RWPE2 (cell line): Measurements from ENCODE around the gene AHNAK.
A peak's percentile ranks its signal among the peaks of the same experiment; 100 is the strongest.

Experiments
- ATAC-seq: fragments of 200-7000 bp; cut with Tn5 transposase; 3 replicates; pipeline ENCODE4 v1.9.1; 2021; ENCODE audit warnings: low read depth
- DNase-seq: peaks from one replicate; pipeline ENCODE4 v3.0.0-alpha.2; 2020; ENCODE audit warnings: low spot score
- H3K27ac ChIP-seq: fragments of 450-650 bp; 2 replicates; pipeline ENCODE4 v1.5.1; 2017; ENCODE audit warnings: mild to moderate bottlenecking; ENCODE audit not compliant: poor library complexity, severe bottlenecking
- H3K27me3 ChIP-seq: fragments of 250-450 bp; sonication (Bioruptor Pico); 2 replicates; pipeline ENCODE4 v1.5.1; 2021; ENCODE audit warnings: mild to moderate bottlenecking, moderate library complexity; ENCODE audit not compliant: insufficient read depth, poor library complexity, severe bottlenecking
- H3K36me3 ChIP-seq: fragments of 250-450 bp; sonication (Bioruptor Pico); 2 replicates; pipeline ENCODE4 v1.5.1; 2020; ENCODE audit warnings: low read depth, mild to moderate bottlenecking, moderate library complexity
- H3K4me1 ChIP-seq: fragments of 250-450 bp; sonication (Bioruptor Pico); 2 replicates; pipeline ENCODE4 v1.5.1; 2021; ENCODE audit warnings: mild to moderate bottlenecking, moderate library complexity; ENCODE audit not compliant: insufficient read depth, poor library complexity, severe bottlenecking
- H3K4me3 ChIP-seq: fragments of 250-450 bp; sonication (Bioruptor Pico); 2 replicates; pipeline ENCODE4 v1.5.1; 2021; ENCODE audit warnings: mild to moderate bottlenecking, moderate library complexity; ENCODE audit not compliant: severe bottlenecking
- H3K9me3 ChIP-seq: fragments of 250-450 bp; sonication (Bioruptor Pico); 2 replicates; pipeline ENCODE4 v1.5.1; 2021; ENCODE audit warnings: mild to moderate bottlenecking, moderate library complexity; ENCODE audit not compliant: severe bottlenecking
- TF ChIP-seq, protein P1 (sequence below): fragments of 450-650 bp; IDR thresholded peaks from one replicate; pipeline ENCODE4 v1.5.1; 2017; ENCODE audit warnings: mild to moderate bottlenecking, moderate library complexity; ENCODE audit not compliant: poor library complexity, severe bottlenecking

AHNAK gene

DNA sequence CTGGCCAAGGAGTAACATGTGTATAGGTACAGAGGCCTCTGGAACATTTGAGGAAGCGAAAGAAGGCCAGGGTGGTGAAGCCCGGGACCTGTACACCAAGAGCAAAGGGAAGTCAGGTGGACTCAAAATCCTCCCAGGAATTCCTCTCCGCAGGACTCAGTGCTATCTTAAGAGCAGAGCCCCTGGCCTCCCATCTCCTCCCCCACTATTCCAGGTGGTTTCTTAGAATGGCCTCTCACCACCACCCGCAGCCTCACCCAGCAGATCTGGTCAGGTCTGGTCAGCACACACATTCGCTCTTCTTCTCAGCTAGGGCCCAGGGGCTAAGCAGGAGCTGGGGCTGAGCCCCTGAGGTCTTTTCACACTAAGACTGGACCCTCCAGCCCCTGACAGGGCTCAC, 68.7 kb downstream of the AHNAK start:
- Histone ChIP-seq H3K27me3 (no peaks in the 10 kb centered on the region), H3K4me3 (no peak overlapping the region), H3K4me1 (peaks cover 2% of the 10 kb centered on the region), H3K27ac (no peak overlapping the region), H3K9me3 (no peaks in the 10 kb centered on the region), H3K36me3 (no peaks in the 10 kb centered on the region)
- TF ChIP-seq, protein P1, sequence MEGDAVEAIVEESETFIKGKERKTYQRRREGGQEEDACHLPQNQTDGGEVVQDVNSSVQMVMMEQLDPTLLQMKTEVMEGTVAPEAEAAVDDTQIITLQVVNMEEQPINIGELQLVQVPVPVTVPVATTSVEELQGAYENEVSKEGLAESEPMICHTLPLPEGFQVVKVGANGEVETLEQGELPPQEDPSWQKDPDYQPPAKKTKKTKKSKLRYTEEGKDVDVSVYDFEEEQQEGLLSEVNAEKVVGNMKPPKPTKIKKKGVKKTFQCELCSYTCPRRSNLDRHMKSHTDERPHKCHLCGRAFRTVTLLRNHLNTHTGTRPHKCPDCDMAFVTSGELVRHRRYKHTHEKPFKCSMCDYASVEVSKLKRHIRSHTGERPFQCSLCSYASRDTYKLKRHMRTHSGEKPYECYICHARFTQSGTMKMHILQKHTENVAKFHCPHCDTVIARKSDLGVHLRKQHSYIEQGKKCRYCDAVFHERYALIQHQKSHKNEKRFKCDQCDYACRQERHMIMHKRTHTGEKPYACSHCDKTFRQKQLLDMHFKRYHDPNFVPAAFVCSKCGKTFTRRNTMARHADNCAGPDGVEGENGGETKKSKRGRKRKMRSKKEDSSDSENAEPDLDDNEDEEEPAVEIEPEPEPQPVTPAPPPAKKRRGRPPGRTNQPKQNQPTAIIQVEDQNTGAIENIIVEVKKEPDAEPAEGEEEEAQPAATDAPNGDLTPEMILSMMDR, result no peak
- no peak for DNase-seq
- ATAC-seq, result no peak

DNA sequence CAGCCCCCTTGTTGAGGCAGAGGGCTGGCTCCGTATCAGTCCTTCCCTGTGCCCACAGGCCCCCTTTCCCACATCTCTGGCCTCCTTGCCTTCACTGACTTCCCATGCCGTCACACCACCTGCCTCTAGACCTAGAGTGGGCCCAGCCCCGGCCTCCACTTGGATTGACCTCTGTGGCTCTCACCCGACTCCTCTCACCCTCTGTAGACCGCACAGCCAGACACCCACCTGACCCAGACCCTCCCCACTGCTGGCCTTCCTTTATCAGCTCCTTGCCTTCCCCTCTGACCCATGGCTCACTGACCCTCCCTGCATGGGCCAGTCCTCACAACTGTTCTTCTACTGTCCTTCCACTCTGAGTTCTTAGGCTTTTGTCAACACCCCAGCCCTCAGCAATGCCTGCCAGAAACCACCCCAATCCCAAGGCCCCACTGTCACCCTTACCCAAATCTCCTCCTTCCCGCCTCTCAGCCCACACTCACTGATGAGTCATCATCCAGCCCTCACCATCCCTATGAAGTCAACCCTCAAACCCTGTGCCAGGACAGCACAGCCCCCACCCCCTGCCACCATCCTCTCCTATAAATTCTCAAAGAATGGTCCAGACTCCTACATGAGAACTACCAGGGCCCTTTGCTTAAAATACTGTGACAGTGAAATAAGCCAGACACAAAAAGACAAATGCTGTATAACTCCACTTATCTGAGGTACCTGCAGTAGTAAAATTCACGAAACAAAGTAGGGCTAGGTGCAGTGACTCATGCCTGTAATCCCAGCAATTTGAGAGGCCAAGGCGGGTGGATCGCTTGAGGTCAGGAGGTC, 74.3 kb downstream of the AHNAK start:
- peak; percentile 84 for ATAC-seq
- H3K36me3 ChIP-seq, result no peaks in the 10 kb centered on the region
- H3K9me3 ChIP-seq, result no peaks in the 10 kb centered on the region
- peak overlapping the region; percentile 50 for H3K27ac ChIP-seq
- peaks cover 10% of the 10 kb centered on the region for H3K4me1 ChIP-seq
- no peak for DNase-seq
- TF ChIP-seq, protein P1, result no peak
- no peak overlapping the region for H3K4me3 ChIP-seq
- H3K27me3 ChIP-seq, result no peaks in the 10 kb centered on the region

DNA sequence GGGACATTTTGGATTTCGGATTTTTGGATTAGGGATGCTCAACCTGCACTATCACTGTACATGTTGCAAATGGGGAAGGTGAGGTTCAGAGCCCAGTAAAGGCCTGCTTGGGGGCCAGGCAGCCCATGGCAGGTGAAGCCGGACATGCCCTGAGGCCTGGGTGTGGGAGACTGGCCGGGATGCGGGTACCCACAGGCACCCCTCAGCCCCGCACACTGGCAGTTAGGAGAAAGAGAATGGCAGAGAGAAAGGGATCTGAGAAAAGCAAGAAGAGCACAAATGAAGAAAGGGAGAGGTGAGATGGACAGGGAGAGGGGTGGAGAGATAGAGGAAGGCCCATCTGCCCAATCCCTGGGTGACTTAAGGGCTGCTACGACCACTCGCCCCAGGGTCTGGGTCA, 75.0 kb downstream of the AHNAK start:
- Histone ChIP-seq H3K4me1 (peaks cover 10% of the 10 kb centered on the region), H3K4me3 (no peak overlapping the region), H3K27me3 (no peaks in the 10 kb centered on the region), H3K36me3 (no peaks in the 10 kb centered on the region), H3K27ac (peak overlapping the region; percentile 50), H3K9me3 (no peaks in the 10 kb centered on the region)
- TF ChIP-seq, protein P1, result no peak
- ATAC-seq, result no peak
- DNase-seq, result no peak

DNA sequence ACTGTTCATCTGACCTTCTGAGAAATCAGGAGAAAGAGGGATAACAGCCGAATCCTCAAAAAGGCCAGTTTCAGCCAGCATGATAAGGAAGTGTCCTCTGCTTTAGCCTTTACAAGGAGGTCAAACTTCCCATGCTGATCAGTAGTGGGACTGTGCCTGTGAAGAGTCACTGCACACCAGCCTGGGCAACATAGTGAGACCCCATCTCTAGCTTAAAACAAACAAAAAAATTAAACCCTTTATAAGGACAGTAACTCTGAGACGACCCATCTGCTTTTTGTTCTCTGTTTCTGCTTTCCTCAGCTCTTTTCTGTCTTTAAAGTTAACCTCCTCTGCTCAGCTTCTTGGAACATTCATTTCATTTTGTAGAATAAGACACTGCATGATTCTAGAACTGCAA, 78.0 kb downstream of the AHNAK start:
- no peak for ATAC-seq
- H3K4me1 ChIP-seq, result peaks cover 10% of the 10 kb centered on the region

DNA sequence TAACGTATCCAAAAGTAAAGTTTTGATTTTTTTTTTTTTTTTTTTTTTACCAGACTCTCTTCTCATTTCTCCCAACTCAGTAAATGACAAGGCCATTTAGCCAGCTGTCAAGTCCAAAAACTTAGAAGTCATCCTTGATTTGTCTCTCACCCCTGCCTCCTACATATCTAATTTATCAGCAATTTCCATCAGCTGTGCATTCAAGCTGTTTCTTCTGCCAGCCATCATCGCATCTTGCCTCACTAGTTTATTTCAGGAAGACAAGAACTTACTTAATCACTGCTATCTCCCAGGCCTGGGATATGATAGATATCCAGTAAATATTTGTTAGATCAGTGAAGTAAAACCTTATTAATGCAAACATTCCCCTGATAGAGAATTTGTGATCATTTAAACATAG, 80.2 kb downstream of the AHNAK start:
- Histone ChIP-seq H3K27me3 (no peaks in the 10 kb centered on the region), H3K27ac (no peak overlapping the region), H3K4me1 (peaks cover 2% of the 10 kb centered on the region), H3K9me3 (no peaks in the 10 kb centered on the region), H3K36me3 (no peaks in the 10 kb centered on the region), H3K4me3 (no peak overlapping the region)
- TF ChIP-seq, protein P1, result no peak
- ATAC-seq, result no peak
- no peak for DNase-seq

More for the DNA sequence above, 78.0 kb downstream of the AHNAK start:
- TF ChIP-seq, protein P1, result no peak
- H3K36me3 ChIP-seq, result no peaks in the 10 kb centered on the region
- H3K9me3 ChIP-seq, result no peaks in the 10 kb centered on the region
- no peaks in the 10 kb centered on the region for H3K27me3 ChIP-seq
- no peak for DNase-seq
- H3K27ac ChIP-seq, result no peak overlapping the region
- H3K4me3 ChIP-seq, result no peak overlapping the region
